Epithelial cell of prostate (primary cell): ENCODE data around the gene BBX.

ENCODE experiments used
- DNase-seq: peaks from one replicate; pipeline ENCODE4 v3.0.0-alpha.2; 2011; ENCODE audit warnings: low read depth, low spot score
- H3K27ac ChIP-seq: fragments of 450-650 bp; 2 replicates; pipeline ENCODE4 v1.5.1; 2017; ENCODE audit warnings: mild to moderate bottlenecking

Gene BBX

DNA sequence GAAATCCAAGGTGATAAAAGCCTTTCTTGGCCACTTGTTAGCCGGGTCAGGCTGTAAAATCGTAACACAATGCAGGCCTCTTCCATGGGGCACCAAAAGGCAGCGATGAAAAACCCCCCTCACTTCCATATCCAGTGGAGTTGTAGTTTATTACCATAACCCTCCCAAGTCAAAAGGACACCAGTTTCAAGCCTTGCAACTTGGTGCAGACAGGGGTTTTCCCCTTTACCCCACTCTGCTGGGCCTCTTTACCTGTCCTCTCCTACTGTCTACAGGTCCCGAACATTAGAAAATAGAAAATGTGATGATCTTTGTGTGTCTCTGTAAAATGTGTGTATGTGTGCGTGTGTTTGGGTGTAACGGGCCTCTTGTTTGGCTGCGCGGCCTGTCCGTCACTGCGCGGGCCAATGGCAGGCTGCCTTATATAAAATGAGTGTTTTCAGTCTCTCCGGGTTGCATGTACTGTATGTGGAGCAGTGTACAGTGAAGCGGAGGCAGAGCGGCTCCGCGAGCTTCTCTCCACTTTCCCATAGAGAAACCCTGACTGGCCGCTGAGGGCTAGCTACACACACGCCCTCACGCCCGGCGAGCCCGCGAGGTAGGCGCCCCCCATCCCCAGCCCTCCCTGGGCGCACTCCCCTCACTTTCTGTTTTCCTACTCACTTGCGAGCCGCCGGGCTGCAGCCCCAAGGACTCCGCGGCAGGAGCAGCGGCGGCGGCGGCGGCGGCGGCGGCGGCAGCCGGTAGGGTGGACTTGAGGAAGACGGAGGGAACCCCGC, at the start of gene BBX:
Gene BBX, plus strand, starts transcription at position 453 of the 779 bp plus-strand sequence. CDS start 187,499 bp downstream, outside the sequence.
- DNase-seq, result peak; percentile 93
- H3K27ac ChIP-seq, result peak within 1 kb of the TSS; percentile 82

DNA sequence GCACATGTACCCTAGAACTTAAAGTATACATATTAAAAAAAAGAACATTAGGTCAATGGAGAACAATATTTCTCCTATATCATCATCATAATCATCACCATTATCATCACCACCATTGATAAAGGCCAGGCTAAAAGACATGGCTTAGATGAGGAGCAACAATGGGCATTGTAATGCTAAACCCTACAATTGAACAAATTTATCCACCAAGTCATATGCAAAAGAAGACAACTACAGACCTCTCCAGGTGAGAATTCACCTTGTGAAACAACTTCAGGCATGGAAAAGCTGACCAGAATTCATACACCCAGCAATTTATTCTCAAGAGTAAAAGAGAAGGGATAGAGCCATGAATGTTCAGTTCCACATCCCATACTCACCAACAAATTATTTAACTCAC, 46.3 kb upstream of the BBX start:
- H3K27ac ChIP-seq, result no peak overlapping the region

DNA sequence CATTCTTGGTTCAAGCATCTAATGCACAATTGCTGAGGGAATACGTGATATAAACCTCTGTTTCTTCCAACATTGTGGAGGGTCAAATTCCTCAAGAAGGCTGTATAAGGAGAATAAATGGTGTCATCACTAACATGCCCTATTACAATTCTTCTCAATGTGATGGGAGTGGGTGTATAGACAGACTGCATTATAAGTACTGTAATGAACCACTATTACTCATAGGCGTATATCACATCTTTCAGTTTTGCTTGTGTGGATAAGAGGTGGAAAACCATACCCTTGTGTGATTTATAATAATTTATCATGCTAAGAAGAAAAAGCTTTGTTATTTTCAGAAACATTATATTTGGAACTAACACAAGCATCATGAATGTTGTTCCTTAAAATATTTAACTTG, 35.3 kb upstream of the BBX start:
- DNase-seq, result no peak
- no peak overlapping the region for H3K27ac ChIP-seq

More for the DNA sequence above, 46.3 kb upstream of the BBX start:
- no peak for DNase-seq

DNA sequence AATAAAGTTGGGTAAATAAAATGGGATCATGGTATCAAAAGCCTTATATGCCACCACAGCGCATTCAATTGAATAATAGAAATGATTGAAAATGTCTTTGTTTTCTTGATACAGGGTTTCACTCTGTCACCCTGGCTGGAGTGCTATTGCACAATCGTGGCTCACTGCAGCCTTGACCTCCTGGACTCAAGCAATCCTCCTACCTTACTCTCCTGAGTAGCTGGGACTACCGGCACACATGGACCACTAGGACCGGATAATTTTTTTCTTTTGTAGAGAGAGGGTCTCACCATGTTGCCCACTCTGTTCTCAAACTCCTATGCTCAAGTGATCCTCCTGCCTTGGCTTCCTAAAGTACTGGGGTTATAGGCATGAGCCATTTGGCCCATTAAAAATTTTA, 33.8 kb upstream of the BBX start:
- no peak overlapping the region for H3K27ac ChIP-seq
- DNase-seq, result no peak

DNA sequence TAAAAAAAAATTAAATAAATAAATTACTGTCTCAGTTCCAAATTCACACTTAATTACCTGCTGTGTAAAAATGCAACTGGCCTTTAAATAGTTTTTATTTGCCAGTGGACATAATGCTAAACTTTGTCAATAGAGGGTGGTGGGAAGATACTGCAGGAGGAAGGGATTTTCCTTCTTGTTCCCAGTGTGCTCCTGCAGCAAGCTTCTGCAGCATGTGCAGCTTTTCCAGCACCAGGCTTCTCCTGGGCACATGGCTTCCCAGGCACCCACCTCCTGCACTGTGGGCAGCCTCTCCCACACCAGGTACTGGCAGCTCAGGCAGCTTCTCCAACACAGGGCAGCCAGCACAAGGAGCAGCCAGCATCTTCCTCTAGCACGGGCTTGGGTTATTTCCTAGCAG, 29.6 kb upstream of the BBX start:
- no peak overlapping the region for H3K27ac ChIP-seq
- DNase-seq, result no peak

DNA sequence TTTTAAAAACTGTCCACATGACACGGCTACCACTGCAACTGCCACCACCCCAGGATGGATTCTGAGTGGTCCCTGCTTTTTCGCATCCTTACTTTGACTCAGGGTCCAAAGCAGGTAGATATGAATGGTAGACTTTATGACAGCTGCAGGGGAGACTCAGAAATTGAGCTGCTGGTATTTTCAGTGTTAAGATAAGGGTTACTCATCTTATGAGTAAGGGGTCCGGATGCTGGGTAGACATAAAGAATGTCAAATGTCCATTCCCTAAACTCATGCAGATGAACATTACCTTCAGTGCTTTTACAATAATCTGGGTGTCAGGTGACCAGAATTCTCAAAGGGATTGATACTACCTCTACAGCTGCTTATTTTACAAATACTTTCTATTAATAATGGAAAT, 25.9 kb upstream of the BBX start:
- DNase-seq, result no peak
- no peak overlapping the region for H3K27ac ChIP-seq

DNA sequence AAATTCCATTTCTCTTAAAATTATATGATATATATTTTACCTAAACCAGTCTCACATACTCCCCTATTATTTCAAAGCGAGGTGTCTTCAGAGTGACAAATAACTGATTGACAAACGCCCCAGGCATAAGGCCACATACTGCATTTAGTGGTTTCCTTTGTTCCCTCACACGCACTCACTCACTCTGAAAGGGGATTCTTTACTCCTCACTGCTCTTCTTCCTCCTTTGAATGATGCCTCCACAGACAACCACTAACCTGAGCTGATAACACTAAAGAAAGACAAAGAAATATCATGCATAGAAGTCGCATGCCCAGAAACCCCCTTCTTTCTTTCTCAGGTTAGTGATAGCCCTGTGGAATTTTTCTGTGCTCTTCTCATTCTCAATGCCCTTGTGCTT, 24.1 kb upstream of the BBX start:
- no peak for DNase-seq

DNA sequence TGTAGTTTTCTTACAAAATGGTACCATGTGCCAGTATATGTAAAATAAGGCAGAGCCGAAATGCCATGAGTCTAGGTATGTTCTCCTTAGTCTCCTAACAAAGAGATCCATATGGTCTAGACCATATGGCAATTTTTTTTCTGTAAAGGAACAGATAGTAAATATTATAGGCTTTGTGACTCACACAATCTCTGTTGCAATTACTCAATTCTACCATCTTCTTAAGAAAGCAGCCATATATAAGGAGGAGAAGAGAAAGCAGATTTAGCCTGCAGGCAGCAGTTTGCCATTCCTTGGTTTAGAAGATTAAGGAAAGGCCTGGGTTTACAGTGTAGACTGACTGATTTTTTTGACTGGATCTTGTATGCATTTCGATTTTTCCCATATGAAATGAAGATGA, 16.3 kb upstream of the BBX start:
- H3K27ac ChIP-seq, result no peak overlapping the region
- no peak for DNase-seq

More for the DNA sequence above, 24.1 kb upstream of the BBX start:
- no peak overlapping the region for H3K27ac ChIP-seq

DNA sequence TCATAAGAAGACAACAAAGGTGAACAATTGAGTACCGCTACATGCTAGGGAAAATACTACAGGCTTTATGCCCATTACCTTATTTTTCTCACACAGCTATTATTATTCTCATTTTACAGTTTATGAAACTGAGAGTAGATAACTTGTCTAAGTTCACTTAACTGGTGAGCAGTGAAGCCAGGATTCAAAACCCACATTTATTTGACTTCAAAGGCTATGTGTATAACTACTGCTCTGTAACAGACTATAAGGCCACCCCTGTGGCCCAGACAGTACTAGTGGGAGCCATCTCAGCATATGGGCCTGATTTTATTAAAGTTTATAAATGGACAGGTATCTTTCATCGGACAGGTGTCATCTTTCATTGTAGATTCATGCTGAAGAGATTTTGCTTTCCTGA, 14.4 kb upstream of the BBX start:
- H3K27ac ChIP-seq, result no peak overlapping the region
- DNase-seq, result no peak

DNA sequence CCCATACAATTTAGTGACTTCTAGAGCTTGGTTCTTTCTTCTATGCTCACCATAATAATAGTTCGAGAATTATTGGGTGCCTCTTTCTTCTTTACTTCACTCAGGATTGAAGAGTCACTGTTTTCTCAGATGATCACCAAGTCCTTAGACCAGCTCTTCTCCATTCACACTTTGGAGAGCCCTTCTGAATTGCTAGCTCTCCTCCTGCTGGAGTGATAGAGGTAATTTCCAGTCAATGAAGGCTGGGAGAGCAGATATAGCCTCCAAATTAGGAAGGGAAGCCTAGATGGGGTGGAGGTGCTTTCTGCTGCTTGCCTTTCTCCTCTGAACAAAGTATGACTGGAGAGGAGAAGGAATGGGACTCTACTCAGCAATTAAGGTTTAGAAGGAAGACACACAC, 10.7 kb upstream of the BBX start:
- no peak for DNase-seq

DNA sequence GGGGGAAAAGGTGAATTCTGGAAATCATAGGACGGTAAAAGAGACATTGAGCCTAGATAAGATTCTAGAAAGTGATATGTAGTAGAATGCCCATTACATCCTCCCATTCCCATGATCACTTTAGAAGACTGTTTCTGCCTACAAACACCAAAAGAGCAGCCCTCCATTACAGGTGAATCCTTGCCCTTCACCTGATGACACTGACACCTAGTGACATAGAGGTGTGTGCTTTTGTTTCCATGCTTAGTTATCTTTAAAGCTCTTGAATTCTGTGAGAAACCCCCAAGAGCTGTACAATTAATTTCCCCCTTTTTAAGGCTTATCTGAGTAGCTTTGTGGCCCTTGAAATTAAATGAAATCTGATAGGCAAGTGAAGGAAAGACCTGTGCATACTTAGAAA, 8.3 kb upstream of the BBX start:
- H3K27ac ChIP-seq, result no peak overlapping the region
- DNase-seq, result no peak

More for the DNA sequence above, 10.7 kb upstream of the BBX start:
- H3K27ac ChIP-seq, result no peak overlapping the region

DNA sequence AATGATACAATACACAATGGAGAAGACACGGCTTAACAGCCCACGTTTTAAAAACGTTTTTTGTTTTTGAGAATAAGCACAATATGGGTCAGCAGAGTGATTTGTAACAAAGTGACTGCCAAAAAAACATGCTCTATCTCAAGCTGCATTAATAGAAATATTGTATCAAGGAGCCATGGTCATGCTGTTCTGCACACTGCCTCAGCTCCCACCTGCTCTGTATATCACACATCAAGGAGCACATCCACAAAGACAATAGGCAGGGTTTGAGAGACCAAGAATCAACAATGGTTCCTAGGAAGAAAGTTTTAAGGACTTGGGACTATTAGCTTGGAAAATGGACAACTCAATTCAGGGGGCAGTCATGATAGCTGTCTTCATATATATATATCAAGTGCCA, 6.3 kb upstream of the BBX start:
- DNase-seq, result no peak
- no peak overlapping the region for H3K27ac ChIP-seq

DNA sequence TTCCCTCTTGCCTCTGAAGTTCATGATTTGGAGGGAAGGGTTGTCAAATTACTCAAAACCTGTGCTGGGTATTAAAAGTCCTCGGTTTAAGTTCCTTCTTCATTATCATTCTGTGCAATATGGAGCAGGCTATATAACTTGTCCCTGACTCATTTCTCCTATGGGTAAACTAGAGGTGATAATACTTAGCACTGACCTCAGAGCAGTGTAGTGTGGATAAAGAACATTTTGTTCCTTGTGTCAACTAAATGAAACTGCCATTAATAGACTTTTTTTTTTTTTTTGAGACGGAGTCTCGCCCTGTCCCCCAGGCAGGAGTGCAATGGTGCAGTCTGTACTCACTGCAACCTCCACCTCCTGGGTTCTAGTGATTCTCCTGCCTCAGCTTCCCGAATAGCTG, 2.2 kb upstream of the BBX start:
- DNase-seq, result no peak

DNA sequence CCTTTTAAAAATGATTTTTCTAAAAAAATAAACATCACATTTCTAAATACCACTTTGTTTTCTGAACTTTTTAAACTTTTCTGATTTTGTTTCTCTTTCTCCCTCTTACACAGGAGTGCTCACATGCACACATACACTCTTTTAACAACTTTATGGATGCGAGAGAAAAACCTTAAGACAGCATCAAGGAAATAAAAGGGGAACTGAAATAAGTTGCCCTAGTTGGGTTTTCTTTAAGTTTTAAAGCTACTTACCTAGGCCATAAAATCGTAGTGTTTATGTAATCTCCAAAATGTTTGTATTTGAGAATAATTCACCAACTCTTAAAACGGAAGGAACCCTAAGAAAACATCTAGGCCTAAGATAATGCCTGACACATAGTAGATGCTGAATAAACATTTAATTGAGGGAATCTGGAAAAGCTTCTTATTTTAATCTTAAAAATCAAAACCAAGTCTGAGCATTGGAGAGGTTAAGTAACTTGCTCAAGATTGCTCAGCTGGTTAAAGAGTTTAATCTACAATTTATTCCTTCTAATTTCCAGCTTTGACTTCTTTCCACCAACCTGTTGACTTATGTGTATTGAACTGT, 1.2 kb upstream of the BBX start:
- no peak overlapping the region for H3K27ac ChIP-seq
- DNase-seq, result no peak

More for the DNA sequence above, 2.2 kb upstream of the BBX start:
- no peak overlapping the region for H3K27ac ChIP-seq

DNA sequence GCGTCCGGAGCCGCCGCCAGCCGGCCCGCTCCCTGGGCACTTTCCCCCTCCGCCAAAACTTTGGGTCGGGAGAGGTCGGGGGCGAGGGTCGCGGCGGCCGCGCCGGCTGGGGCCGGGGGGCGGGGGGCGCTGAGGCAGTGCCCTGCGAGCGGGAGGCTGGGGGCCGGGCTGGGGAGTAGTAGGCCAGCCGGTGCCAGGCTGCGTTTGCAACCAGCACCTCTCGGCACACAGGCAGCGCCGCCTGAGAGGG, 452 bp downstream of the BBX start:
- no peak for DNase-seq
- H3K27ac ChIP-seq, result peak overlapping the region; percentile 82

DNA sequence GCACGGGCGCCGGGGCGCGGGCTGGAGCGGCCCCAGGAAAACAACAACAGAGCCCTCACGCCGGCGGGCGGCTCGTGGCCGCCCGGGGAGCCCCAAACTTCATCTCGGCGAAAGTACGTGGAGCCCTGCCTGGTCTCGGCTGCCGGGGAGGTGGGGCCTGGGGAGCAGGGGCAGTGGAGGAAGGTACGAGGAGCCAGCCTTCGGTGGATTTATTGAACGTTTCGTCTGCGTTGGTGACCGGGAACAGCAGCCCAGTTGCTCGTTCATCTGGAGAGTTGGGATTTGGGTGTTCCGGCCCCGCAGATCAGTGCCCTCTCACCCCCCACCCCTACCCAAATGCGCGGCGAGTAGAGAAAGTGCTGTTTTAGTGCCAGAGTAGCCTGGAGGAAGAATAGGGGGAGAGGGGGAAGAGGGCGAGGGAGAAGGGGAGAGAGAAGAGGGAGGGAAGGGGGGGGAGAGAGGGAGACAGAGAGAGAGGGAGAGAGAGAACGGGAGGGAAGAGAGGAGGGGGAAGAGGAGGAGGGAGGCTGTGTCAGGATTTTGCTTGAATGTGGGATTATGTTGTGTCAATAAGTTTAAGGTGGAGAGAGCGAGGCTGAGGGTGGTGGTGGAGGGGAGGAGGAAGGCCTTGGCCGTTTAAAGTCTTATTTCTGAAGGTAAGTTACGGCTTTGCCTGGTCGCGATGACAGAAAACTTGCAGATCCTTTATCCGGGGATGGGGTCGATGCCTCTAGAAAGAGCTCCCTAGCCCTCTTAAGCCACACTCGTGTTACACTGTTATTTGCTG, 970 bp downstream of the BBX start:
- peak overlapping the region; percentile 82 for H3K27ac ChIP-seq
- no peak for DNase-seq

DNA sequence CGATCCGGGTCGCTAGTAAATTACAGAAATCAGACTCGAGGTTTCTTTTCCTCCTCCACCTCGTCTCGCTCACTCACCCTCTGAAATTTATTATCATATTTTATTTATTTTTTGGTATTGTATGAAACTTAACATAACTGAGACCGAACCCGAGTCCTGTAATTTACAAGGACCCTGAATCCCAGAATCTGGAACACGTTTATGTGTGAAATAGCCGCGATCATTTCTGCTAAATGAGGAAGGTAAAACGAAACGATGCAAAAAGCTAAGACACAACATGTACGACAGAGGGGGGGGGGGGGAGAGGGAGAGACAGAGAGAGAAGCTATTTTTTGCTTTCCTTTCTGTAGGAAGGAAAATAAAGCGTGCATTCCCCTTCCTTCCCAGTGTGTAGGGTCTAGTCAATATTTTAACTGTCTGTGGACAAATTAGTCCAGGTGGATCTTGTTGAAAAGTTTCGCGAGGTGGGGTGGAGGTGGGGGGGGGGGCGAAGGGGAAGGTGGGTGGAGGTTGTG, 1.6 kb downstream of the BBX start:
- peak overlapping the region; percentile 82 for H3K27ac ChIP-seq
- no peak for DNase-seq

DNA sequence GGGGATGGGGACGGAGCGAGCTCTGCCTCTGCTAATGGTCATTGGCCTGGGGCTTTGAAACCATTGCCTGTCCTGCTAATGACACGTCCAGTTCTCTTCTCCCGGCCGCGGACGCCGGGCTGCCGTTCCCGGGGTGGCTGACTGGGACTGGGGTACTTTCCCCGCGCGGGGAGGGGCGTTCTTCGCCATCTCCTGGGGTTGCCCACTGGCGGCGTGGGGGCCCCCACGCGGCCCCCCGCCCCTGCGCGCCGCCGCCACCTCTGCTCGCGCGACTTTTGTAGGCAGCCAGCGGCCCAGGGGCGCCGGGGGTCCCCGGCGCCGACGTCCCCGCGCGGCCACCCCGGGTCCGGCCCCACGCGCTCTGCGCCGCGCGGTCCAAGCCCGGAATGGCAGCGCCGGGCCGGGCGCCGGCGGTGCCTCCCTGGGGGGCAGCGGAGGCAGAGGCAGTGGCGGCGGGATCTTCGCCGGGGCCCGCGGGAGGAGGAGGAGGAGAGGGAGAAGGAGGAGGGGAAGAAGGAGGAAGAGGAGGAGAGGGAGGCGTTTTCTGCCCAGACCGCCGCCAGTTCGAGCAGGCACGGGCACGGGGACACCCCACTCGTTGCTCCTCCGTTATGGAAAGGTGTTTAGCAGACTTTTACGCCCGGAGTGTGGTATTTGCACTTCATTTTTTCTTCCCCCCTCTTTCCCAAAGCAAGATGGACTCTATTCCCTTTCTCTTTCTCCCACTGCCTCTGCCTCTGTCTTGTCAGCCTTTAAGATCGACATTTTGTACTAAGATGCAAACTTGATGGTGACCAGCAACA, 2.3 kb downstream of the BBX start:
- no peak for DNase-seq
- peak overlapping the region; percentile 82 for H3K27ac ChIP-seq

DNA sequence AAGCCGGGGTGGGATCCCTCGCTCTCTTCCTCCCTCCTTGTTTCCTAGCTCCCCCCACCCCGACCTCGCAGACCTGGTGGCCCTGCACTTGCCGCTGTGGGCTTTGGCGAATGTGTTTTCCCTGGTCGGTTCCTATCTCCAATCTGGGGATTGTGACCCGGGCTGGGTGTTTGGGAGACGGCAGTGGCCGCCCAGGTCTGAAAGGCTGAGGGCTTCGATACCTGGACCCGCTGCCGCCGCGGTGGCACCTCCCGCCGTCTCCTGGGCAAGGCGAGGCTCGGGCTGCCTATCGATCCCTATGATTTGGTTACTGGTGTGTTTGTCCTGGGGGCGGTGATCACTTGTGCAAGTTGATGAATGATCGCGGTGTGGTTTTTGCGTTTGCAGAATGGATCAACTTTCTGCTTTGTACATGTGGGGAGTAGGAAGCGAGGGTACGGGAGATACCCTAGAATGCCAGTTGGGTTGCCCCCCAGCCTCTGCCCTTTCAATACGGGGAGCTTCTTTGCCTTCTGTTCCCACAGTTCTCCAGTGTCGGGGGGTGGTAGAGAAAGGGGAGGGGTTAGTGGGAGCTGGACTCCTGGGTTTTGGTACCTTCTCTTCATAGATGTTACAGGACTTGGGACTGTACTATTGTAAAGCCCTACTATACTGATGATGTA, 3.0 kb downstream of the BBX start:
- no peak for DNase-seq
- H3K27ac ChIP-seq, result peak overlapping the region; percentile 82

DNA sequence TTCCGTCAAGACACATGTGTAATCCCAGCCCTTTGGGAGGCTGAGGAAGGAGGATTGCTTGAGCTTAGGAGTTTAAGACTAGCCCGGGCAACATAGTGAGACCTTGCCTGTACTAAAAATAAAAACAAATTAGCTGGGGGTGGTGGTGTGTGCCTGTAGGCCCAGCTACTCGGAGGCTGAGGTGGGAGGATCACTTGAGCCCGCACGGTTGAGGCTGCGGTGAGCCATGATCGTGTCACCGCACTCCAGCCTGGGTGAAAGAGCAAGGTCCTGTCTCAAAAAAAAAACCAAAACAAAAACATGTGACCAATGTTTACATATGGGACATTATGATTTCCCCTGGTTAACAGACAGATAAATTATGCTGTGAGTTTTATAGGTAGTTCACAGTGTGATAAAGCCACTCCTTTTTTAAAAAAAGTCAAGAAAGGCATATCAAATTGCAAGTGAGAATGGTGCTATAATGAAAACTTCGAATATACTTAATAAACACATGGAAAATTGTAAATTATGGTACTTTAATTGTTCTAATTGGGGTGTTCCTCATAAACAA, 9.2 kb downstream of the BBX start:
- DNase-seq, result no peak
- H3K27ac ChIP-seq, result no peak overlapping the region
